WI38 (cell line): ENCODE data around the gene SV2A.

Experiments
- H3K4me3 ChIP-seq: 2 replicates; pipeline ENCODE4 v1.5.1; 2011; ENCODE audit warnings: low read depth, mild to moderate bottlenecking, control low read depth, low read length
- TF ChIP-seq, protein P1 (sequence below): IDR thresholded peaks from 2 replicates; pipeline ENCODE4 v1.5.1; 2012; ENCODE audit warnings: low read depth, mild to moderate bottlenecking, control low read depth, low read length

SV2A gene

GRCh38 chr1:149925345-149925744 is 7.7 kb upstream of the SV2A start:
- TF ChIP-seq, protein P1, sequence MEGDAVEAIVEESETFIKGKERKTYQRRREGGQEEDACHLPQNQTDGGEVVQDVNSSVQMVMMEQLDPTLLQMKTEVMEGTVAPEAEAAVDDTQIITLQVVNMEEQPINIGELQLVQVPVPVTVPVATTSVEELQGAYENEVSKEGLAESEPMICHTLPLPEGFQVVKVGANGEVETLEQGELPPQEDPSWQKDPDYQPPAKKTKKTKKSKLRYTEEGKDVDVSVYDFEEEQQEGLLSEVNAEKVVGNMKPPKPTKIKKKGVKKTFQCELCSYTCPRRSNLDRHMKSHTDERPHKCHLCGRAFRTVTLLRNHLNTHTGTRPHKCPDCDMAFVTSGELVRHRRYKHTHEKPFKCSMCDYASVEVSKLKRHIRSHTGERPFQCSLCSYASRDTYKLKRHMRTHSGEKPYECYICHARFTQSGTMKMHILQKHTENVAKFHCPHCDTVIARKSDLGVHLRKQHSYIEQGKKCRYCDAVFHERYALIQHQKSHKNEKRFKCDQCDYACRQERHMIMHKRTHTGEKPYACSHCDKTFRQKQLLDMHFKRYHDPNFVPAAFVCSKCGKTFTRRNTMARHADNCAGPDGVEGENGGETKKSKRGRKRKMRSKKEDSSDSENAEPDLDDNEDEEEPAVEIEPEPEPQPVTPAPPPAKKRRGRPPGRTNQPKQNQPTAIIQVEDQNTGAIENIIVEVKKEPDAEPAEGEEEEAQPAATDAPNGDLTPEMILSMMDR, result no peak
- no peak overlapping the region for H3K4me3 ChIP-seq

DNA sequence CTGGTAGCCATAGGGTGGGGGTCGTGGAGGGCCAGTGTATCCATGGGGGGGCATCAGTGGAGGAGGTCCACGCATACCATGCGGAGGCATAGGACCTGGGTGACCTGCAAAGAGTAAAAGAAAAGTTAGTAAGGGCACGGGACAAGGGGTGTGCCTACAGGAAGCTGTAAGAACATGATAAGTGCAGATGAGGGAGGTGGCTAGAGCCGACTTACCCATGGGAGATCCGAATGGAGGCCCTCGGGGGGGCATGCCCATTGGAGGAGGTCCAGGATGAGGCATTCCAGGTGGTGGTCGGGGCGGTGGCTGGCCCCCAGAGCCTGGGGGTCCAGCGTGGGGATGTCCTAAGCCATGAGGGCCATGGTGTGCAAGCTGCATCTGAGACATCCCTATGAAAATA is 6.0 kb upstream of the SV2A start:
- H3K4me3 ChIP-seq, result no peak overlapping the region
- TF ChIP-seq, protein P1, result no peak

- peak overlapping the region; percentile 71 for H3K4me3 ChIP-seq
- TF ChIP-seq, protein P1, result no peak
These were observed 769 bp downstream of the SV2A start for GRCh38 chr1:149916898-149917252.

DNA sequence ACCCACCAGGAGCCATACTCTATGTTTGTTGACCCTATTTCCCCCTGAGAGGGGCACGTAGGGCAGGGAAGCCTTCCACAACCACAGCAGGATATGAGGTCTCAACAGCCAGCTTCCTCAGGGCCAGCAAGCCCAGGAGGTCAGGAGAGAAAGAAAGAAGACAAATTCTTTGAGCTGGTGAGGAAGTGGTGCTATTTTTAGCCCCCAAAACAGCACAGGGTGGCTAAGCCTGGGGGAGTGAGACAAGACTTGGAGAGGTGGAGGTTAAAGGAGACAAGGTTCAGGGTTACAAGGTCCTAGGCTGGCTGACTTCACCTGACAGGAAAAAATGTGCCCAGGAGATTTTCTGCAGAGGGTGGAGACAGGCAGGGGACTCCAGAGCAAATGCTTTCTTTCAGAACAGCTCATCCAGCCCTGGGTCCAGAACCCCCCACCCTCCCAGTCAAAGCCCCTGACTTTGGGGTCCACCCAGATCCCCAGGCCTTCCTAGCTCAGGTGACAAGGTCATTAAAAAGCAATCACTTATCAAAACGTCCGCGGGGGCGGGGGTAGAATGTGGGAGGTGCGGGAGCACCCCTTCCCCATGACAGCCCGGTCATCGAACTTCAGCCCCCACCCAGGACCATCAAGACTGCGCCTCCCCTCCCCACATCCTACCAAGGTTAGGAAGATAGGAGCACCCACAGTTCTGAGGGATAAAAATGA is 1.3 kb downstream of the SV2A start:
- TF ChIP-seq, protein P1, result no peak
- peak overlapping the region; percentile 71 for H3K4me3 ChIP-seq

- H3K4me3 ChIP-seq, result no peak overlapping the region
These were observed 2.0 kb downstream of the SV2A start for GRCh38 chr1:149915429-149916192.

DNA sequence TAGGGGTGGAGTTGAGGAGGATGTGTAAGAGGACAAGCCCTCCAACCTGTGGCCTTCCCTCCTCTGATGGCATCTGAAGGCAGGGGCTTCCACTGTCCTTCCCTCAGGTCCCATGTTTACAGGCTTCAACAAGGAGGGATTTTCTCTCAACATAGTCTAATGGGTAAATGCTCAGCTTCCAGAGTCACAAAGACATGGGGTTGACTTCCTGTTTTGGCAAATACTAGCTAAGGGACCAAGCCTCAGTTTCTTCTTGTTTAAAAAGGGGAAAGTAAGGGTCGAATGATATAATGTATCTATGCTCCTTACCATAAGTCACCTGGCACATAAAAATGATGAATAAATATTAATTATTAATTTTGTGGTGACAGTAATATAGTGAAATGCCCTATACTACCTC is 3.1 kb downstream of the SV2A start:
- TF ChIP-seq, protein P1, result no peak
- H3K4me3 ChIP-seq, result no peak overlapping the region

More at GRCh38 chr1:149915429-149916192, 2.0 kb downstream of the SV2A start:
- TF ChIP-seq, protein P1, result no peak

DNA sequence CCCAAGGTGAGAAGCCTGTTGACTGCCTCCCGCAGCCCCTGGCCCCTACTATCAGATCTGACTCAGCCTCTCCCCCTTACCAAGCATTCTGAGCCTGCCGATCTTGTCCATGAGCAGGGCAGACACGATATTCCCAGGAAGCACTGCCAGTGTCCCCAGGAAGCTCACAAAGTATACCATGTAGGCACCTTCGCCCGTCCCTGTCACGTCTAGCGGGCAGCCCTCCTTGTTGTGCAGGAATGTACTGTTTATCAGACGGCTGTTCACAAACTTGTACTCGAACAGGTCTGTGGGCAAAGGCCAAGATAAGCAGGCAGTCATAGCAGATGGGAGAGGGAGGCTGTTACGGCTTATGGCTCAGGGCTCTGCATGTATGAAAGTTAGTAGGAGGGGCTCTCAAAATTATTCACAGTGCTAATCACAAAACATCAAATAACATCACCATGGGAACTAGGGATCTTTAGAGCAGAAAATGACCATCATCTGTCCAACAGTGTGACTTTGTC is 11.0 kb downstream of the SV2A start:
- no peak overlapping the region for H3K4me3 ChIP-seq
- TF ChIP-seq, protein P1, result no peak
